ENCODE results near the gene FDCSP.
"Not testable (repeated sequence)": the region's sequence is repeated elsewhere in the genome, so short reads cannot be mapped to it uniquely, and the experiment has no call there.

FDCSP gene

GRCh38 chr4:70239884-70240591 lies 14.1 kb downstream of the FDCSP start:
- no peak for DNase-seq

- not testable (repeated sequence) for DNase-seq
These were observed 16.4 kb downstream of the FDCSP start, which contains the start of gene CSN3 for GRCh38 chr4:70242297-70242696. TSS of gene CSN3 (plus strand) at chr4:70242597. CDS start at chr4:70244820, 2,223 bp downstream.

DNA sequence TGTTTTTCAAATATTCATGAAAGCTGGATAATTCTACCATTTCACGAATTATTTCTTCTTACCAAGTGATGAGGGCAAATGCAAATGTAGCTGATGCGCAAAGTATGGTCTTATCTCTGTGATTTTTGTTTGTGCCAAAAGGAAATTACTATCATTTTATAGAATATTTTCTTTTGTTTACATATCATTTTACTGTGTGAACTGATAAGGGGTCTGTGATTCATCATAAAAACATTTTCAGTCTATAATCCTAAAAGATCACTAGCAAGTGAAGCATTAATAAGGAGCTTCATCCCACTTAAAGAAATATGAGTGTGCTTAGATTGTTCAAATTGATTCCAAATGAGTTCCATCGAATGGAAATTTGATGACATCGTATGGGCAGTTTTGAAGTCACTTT lies 17.2 kb downstream of the FDCSP start:
- no peak for DNase-seq

- DNase-seq = no peak
These were observed 25.5 kb downstream of the FDCSP start for GRCh38 chr4:70251250-70251944.

GRCh38 chr4:70251945-70252277 lies 26.0 kb downstream of the FDCSP start:
- DNase-seq = no peak

GRCh38 chr4:70269674-70270073 lies 43.8 kb downstream of the FDCSP start:
- no peak for DNase-seq

DNA sequence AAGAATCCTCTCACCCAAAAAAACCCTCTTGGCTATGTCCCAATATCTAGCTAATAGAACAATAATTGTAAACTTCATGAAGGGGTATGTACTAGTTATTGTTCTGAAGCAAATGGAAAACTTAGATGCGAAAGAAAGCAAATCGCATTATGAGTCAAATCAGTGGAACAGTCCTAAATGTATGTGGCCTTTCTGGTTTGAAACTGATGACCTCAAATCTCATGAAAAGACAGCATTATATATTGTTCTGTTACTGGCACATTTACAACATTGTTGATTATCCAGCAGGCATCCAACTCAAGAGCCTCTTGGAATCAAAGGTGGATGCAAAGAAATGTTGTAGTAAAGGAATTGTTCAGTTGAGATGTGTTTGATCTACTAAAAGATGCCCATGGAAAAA lies 51.2 kb downstream of the FDCSP start:
- no peak for DNase-seq

GRCh38 chr4:70280567-70280966 lies 54.6 kb downstream of the FDCSP start:
- no peak for DNase-seq

Measured in right hindlimb (tissue), 1 donor.